Measurements from ENCODE around the gene MAMLD1. TPM values are rescaled to one million over a fixed set of nuclear protein-coding genes. Genes with fewer than 3 reads are reported as not detected.

Gene MAMLD1
- total and polyA plus RNA-seq, 4 donors = 0.59 to 1.1 (median 0.76) TPM

DNA sequence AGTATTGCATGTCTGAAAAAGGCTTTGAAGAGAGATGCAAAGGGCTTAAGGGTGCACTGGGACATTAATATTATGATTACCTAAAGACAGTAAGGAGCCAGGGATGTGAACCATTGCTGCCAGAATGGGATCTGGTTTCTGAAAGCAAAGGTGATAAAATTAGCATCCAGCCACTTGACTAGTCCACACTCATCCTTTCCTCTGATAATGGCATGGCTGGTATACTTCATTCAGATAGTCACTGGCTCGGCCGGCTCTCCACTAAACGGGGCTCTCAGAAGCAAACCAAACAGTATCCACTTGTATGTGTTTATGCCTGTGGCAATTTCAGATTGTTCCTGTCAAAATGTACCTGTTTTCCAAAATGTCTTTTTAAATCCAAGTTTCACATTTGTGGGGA, 46.4 kb downstream of the MAMLD1 start:
- TF ChIP-seq EGR1 (IDR thresholded peaks at IDR 0.05; ENCODE audit: low read depth in 2 of 2) (no peak), HNF4G (IDR thresholded peaks at IDR 0.05) (no peak), HNF4A (conservative IDR thresholded peaks at IDR 0.05) (no peak), TAF1 (conservative IDR thresholded peaks at IDR 0.05) (no peak), RAD21 (IDR thresholded peaks at IDR 0.05) (no peak), SP1 (IDR thresholded peaks at IDR 0.05) (no peak), GABPA (IDR thresholded peaks at IDR 0.05 in 1 of 2, conservative IDR thresholded peaks at IDR 0.05 in 1 of 2) (no peak), FOXA2 (IDR thresholded peaks at IDR 0.05) (no peak), NR2F2 (IDR thresholded peaks at IDR 0.05) (no peak), JUND (IDR thresholded peaks at IDR 0.05) (no peak)
- TF ChIP-seq, protein P1, sequence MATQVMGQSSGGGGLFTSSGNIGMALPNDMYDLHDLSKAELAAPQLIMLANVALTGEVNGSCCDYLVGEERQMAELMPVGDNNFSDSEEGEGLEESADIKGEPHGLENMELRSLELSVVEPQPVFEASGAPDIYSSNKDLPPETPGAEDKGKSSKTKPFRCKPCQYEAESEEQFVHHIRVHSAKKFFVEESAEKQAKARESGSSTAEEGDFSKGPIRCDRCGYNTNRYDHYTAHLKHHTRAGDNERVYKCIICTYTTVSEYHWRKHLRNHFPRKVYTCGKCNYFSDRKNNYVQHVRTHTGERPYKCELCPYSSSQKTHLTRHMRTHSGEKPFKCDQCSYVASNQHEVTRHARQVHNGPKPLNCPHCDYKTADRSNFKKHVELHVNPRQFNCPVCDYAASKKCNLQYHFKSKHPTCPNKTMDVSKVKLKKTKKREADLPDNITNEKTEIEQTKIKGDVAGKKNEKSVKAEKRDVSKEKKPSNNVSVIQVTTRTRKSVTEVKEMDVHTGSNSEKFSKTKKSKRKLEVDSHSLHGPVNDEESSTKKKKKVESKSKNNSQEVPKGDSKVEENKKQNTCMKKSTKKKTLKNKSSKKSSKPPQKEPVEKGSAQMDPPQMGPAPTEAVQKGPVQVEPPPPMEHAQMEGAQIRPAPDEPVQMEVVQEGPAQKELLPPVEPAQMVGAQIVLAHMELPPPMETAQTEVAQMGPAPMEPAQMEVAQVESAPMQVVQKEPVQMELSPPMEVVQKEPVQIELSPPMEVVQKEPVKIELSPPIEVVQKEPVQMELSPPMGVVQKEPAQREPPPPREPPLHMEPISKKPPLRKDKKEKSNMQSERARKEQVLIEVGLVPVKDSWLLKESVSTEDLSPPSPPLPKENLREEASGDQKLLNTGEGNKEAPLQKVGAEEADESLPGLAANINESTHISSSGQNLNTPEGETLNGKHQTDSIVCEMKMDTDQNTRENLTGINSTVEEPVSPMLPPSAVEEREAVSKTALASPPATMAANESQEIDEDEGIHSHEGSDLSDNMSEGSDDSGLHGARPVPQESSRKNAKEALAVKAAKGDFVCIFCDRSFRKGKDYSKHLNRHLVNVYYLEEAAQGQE (IDR thresholded peaks at IDR 0.05) = no peak
- TF ChIP-seq, protein P2, sequence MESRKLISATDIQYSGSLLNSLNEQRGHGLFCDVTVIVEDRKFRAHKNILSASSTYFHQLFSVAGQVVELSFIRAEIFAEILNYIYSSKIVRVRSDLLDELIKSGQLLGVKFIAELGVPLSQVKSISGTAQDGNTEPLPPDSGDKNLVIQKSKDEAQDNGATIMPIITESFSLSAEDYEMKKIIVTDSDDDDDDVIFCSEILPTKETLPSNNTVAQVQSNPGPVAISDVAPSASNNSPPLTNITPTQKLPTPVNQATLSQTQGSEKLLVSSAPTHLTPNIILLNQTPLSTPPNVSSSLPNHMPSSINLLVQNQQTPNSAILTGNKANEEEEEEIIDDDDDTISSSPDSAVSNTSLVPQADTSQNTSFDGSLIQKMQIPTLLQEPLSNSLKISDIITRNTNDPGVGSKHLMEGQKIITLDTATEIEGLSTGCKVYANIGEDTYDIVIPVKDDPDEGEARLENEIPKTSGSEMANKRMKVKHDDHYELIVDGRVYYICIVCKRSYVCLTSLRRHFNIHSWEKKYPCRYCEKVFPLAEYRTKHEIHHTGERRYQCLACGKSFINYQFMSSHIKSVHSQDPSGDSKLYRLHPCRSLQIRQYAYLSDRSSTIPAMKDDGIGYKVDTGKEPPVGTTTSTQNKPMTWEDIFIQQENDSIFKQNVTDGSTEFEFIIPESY (IDR thresholded peaks at IDR 0.05) = no peak
- TF ChIP-seq, protein P3, sequence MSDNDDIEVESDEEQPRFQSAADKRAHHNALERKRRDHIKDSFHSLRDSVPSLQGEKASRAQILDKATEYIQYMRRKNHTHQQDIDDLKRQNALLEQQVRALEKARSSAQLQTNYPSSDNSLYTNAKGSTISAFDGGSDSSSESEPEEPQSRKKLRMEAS (IDR thresholded peaks at IDR 0.05) = no peak
- TF ChIP-seq, protein P4, sequence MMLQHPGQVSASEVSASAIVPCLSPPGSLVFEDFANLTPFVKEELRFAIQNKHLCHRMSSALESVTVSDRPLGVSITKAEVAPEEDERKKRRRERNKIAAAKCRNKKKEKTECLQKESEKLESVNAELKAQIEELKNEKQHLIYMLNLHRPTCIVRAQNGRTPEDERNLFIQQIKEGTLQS (IDR thresholded peaks at IDR 0.05) = no peak
- H3K4me3 ChIP-seq (ENCODE audit: low read depth in 1 of 3, low read length in 3 of 3) = no peak overlapping the region
- 94% methylated on average over 3 of the region's 3 CpGs for WGBS
- H3K36me3 ChIP-seq (ENCODE audit: control insufficient read depth in 4 of 4, insufficient read depth in 3 of 4, low read depth in 1 of 4, low read length in 3 of 4) = no peaks in the 10 kb centered on the region
- H3K27me3 ChIP-seq (ENCODE audit: control insufficient read depth in 4 of 4, insufficient read depth in 4 of 4, low read length in 3 of 4) = no peaks in the 10 kb centered on the region
- no peaks in the 10 kb centered on the region for H3K9me3 ChIP-seq (ENCODE audit: control insufficient read depth in 4 of 4, low read length in 3 of 4)
- H3K9ac ChIP-seq (ENCODE audit: low read depth in 1 of 2, low read length in 2 of 2) = no peak overlapping the region
- no peak for DNase-seq (ENCODE audit: low spot score)
- no peak overlapping the region for H3K27ac ChIP-seq (ENCODE audit: low read depth in 1 of 2, low read length in 2 of 2)
- no peaks in the 10 kb centered on the region for H3K4me1 ChIP-seq (ENCODE audit: control insufficient read depth in 4 of 4, insufficient read depth in 4 of 4, low read length in 3 of 4)

DNA sequence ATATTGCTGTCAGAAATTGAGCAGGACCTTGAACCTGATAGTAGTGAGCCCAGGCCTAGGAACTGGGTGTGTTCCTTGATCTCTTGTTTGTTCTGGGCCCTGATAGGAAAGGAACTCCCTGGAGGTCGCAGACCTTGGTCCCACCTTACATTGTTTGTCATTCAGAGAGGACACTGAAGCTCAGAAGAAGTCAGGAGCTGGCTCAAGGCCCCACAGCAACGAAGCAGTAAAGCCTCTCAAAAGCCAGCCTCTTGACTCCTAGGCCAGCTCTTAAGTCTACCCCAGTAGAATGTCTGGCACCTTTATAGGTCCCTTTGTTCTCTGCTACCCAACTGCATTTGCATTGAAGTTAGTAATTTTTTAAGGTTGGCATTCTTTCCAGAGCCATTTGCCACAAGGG, 46.8 kb downstream of the MAMLD1 start:
- Histone ChIP-seq H3K4me3 (ENCODE audit: low read depth in 1 of 3, low read length in 3 of 3) (no peak overlapping the region), H3K27me3 (ENCODE audit: control insufficient read depth in 4 of 4, insufficient read depth in 4 of 4, low read length in 3 of 4) (no peaks in the 10 kb centered on the region), H3K9me3 (ENCODE audit: control insufficient read depth in 4 of 4, low read length in 3 of 4) (no peaks in the 10 kb centered on the region), H3K36me3 (ENCODE audit: control insufficient read depth in 4 of 4, insufficient read depth in 3 of 4, low read depth in 1 of 4, low read length in 3 of 4) (no peaks in the 10 kb centered on the region), H3K9ac (ENCODE audit: low read depth in 1 of 2, low read length in 2 of 2) (no peak overlapping the region), H3K27ac (ENCODE audit: low read depth in 1 of 2, low read length in 2 of 2) (no peak overlapping the region), H3K4me1 (ENCODE audit: control insufficient read depth in 4 of 4, insufficient read depth in 4 of 4, low read length in 3 of 4) (no peaks in the 10 kb centered on the region)
- 72% methylated on average over 2 of the region's 2 CpGs for WGBS
- DNase-seq (ENCODE audit: low spot score) = no peak
- TF ChIP-seq YY1 (IDR thresholded peaks at IDR 0.05) (no peak), FOXA1 (IDR thresholded peaks at IDR 0.05) (no peak), RXRA (IDR thresholded peaks at IDR 0.05) (no peak), RAD21 (IDR thresholded peaks at IDR 0.05) (no peak), JUND (IDR thresholded peaks at IDR 0.05) (no peak), FOXA2 (IDR thresholded peaks at IDR 0.05) (no peak), NR2F2 (IDR thresholded peaks at IDR 0.05) (no peak), HNF4G (IDR thresholded peaks at IDR 0.05) (no peak)
- TF ChIP-seq, protein P1 (IDR thresholded peaks at IDR 0.05) = no peak
